Measurements from ENCODE around the gene PRR7.
A peak's percentile ranks its signal among the peaks of the same experiment; 100 is the strongest.
"Not testable (repeated sequence)": the region's sequence is repeated elsewhere in the genome, so short reads cannot be mapped to it uniquely, and the experiment has no call there.

PRR7 gene

GRCh38 chr5:177484902-177485549, 38.4 kb downstream of the PRR7 start:
- DNase-seq (ENCODE audit: low read depth in 2 of 2) = no peak

GRCh38 chr5:177485753-177486152, 39.1 kb downstream of the PRR7 start:
- DNase-seq (ENCODE audit: low read depth in 2 of 2) = not testable (repeated sequence)

- DNase-seq (ENCODE audit: low read depth in 2 of 2) = no peak
Observed at GRCh38 chr5:177486256-177486655, 39.6 kb downstream of the PRR7 start.

- DNase-seq (ENCODE audit: low read depth in 2 of 2) = no peak
Observed at GRCh38 chr5:177487144-177487543, 40.5 kb downstream of the PRR7 start.

GRCh38 chr5:177487975-177488374, 41.4 kb downstream of the PRR7 start:
- DNase-seq (ENCODE audit: low read depth in 2 of 2) = no peak

GRCh38 chr5:177489119-177489716, 42.6 kb downstream of the PRR7 start:
- no peak for DNase-seq (ENCODE audit: low read depth in 2 of 2)

GRCh38 chr5:177490311-177490991, 43.8 kb downstream of the PRR7 start:
- no peak for DNase-seq (ENCODE audit: low read depth in 2 of 2)

GRCh38 chr5:177490992-177491391, 44.4 kb downstream of the PRR7 start:
- DNase-seq (ENCODE audit: low read depth in 2 of 2) = no peak

GRCh38 chr5:177491429-177491945, 44.9 kb downstream of the PRR7 start:
- peak in 1 of 2 donors; percentile 36 for DNase-seq (ENCODE audit: low read depth in 2 of 2)

GRCh38 chr5:177491983-177492746, 45.6 kb downstream of the PRR7 start:
- DNase-seq (ENCODE audit: low read depth in 2 of 2) = no peak

GRCh38 chr5:177492841-177493240, 46.2 kb downstream of the PRR7 start:
- DNase-seq (ENCODE audit: low read depth in 2 of 2) = no peak

- no peak for DNase-seq (ENCODE audit: low read depth in 2 of 2)
Observed at GRCh38 chr5:177493795-177494345, 47.3 kb downstream of the PRR7 start.

- DNase-seq (ENCODE audit: low read depth in 2 of 2) = no peak
Observed at GRCh38 chr5:177494346-177495195, 48.0 kb downstream of the PRR7 start.

- DNase-seq (ENCODE audit: low read depth in 2 of 2) = no peak
Observed at GRCh38 chr5:177495243-177496060, 48.8 kb downstream of the PRR7 start.

GRCh38 chr5:177496070-177496726, 49.6 kb downstream of the PRR7 start:
- DNase-seq (ENCODE audit: low read depth in 2 of 2) = no peak

GRCh38 chr5:177496727-177497291, 50.2 kb downstream of the PRR7 start:
- DNase-seq (ENCODE audit: low read depth in 2 of 2) = no peak

GRCh38 chr5:177497292-177498012, 50.8 kb downstream of the PRR7 start, which contains the start of gene PDLIM7:
PDLIM7 (minus strand) TSS chr5:177497604; CDS start chr5:177496512, 1,092 bp downstream.
- DNase-seq (ENCODE audit: low read depth in 2 of 2) = peak; percentile 89 to 96
